Spleen (tissue), 11 donors: ENCODE results near the gene DAB1. TPM values are rescaled to one million over a fixed set of nuclear protein-coding genes. Genes with fewer than 3 reads are reported as not detected.

Experiments
- DNase-seq: peaks from one replicate; pipeline ENCODE4 v3.0.0-alpha.2; 2020
- H3K27ac ChIP-seq, 8 donors: fragments of 200-600 bp; sonication (generic) in 7 of 8; 1 replicate in 4 of 8; 2 replicates in 4 of 8; pipeline versions ENCODE4 v1.5.0 to v1.8.0; 2016 to 2021; ENCODE audit warnings: inconsistent platforms in 4 of 8, mild to moderate bottlenecking in 4 of 8, moderate library complexity in 1 of 8
- H3K27me3 ChIP-seq, 7 donors: fragments of 200-600 bp; sonication (generic) in 6 of 7; replicated peaks in 1 of 7; 1 replicate in 4 of 7; 2 replicates in 3 of 7; pipeline versions ENCODE4 v1.5.0 to v1.8.0; 2016 to 2021; ENCODE audit warnings: inconsistent platforms in 3 of 7, mild to moderate bottlenecking in 1 of 7
- H3K36me3 ChIP-seq, 6 donors: fragments of 200-600 bp; sonication (generic) in 5 of 6; 1 replicate in 4 of 6; 2 replicates in 2 of 6; pipeline versions ENCODE4 v1.5.0 to v1.8.0; 2016 to 2021; ENCODE audit warnings: inconsistent platforms in 2 of 6
- H3K4me1 ChIP-seq, 6 donors: fragments of 200-600 bp; sonication (generic) in 5 of 6; 1 replicate in 3 of 6; 2 replicates in 3 of 6; pipeline versions ENCODE4 v1.5.0 to v1.8.0; 2016 to 2021; ENCODE audit warnings: inconsistent platforms in 3 of 6
- H3K4me3 ChIP-seq, 8 donors: fragments of 200-600 bp; sonication (generic) in 7 of 8; 1 replicate in 4 of 8; 2 replicates in 4 of 8; pipeline versions ENCODE4 v1.5.0 to v1.8.0; 2016 to 2021; ENCODE audit warnings: inconsistent platforms in 4 of 8, mild to moderate bottlenecking in 4 of 8, moderate library complexity in 2 of 8
- H3K9me3 ChIP-seq, 8 donors: fragments of 200-600 bp; sonication (generic) in 7 of 8; 1 replicate in 4 of 8; 2 replicates in 4 of 8; pipeline versions ENCODE4 v1.5.0 to v1.8.0; 2016 to 2021; ENCODE audit warnings: inconsistent platforms in 4 of 8
- POLR2A ChIP-seq, 3 donors: fragments of 450-650 bp; IDR thresholded peaks; one replicate each; pipeline ENCODE4 v1.5.1; 2017; ENCODE audit warnings: antibody characterized with exemption in 3 of 3, mild to moderate bottlenecking in 1 of 3
- POLR2AphosphoS5 ChIP-seq, 3 donors: sonication (generic); formaldehyde crosslinking; IDR thresholded peaks; one replicate each; pipeline ENCODE4 v1.5.1; 2017; ENCODE audit warnings: antibody characterized with exemption in 3 of 3
- WGBS, 5 donors: extraction: QIAGEN DNeasy Blood & Tissue Kit in 3 of 5; methylation state at CpG; one replicate each; pipeline versions ENCODE4 v1.1.5 to v1.1.7; 2013 to 2018; 5-methylcytosine and 5-hydroxymethylcytosine counted together
- intact Hi-C: fragments of 100-400 bp; cut with DNase I; formaldehyde crosslinking; loops from one replicate; pipeline ENCODE4 v1.15.0; 2023; ENCODE audit warnings: low total_unique reads
- polyA plus RNA-seq, 3 donors: library from polyadenylated mRNA; stranded (reverse); fragments of 200-250 nt; gene quantifications; one replicate each; pipeline ENCODE4 v1.2.1, GENCODE V29; 2013
- total RNA-seq, 7 donors: library from RNA; depleted of rRNA in 3 of 7; stranded (reverse); fragments of >200 nt in 3 of 7; fragmentation: NEBNext Ultra II Directional in 4 of 7; extraction: Animal tissue kit (Norgen Biotek cat#: 25700) in 4 of 7; gene quantifications; one replicate each; pipeline versions ENCODE4 v1.1.0 to v1.2.1, GENCODE V29; 2016 to 2021
- TF ChIP-seq, protein P1 (sequence below), 11 experiments: fragments of 200-600 bp in 7 of 11; fragments of 450-650 bp in 4 of 11; sonication (generic) in 4 of 11; IDR thresholded peaks in 8 of 11; conservative IDR thresholded peaks in 3 of 11; 1 replicate in 7 of 11; 2 replicates in 4 of 11; pipeline versions ENCODE4 v1.4.0 to v1.8.0; 2016 to 2021; ENCODE audit warnings: antibody characterized with exemption in 11 of 11, inconsistent platforms in 4 of 11, mild to moderate bottlenecking in 1 of 11
- donor health status: healthy with polysubstance abuse.
- donor health status: DM: no; HTN: no; CAD: no; lungs with moderate emphysema.
- donor health status: DM: no; HTN: no; CAD: no.
- donor health status: Bipolar disorder and iron deficiency.
- donor health status: healthy.
- donor health status: DM: no; HTN: no; CAD: no.
- donor health status: DM: yes; HTN: yes; CAD: no.

Gene DAB1
- total and polyA plus RNA-seq, 10 donors: 0.03 to 0.70 (median 0.26) TPM; not detected in 1

GRCh38 chr1:57118948-57119603 lies 304.8 kb downstream of the DAB1 start:
- WGBS, 5 donors: 49 to 73% (median 60%) methylated on average over 4 of the region's 4 CpGs
- intact Hi-C loops: no loop called here
- Histone ChIP-seq H3K27ac (no peak overlapping the region), H3K4me1 (no peaks in the 10 kb centered on the region), H3K4me3 (no peak overlapping the region), H3K27me3 (no peaks in the 10 kb centered on the region), H3K9me3 (no peaks in the 10 kb centered on the region), H3K36me3 (no peaks in the 10 kb centered on the region)
- no peak for TF ChIP-seq POLR2AphosphoS5 (IDR thresholded peaks at IDR 0.05)
- no peak for TF ChIP-seq POLR2A (IDR thresholded peaks at IDR 0.05)
- TF ChIP-seq, protein P1, sequence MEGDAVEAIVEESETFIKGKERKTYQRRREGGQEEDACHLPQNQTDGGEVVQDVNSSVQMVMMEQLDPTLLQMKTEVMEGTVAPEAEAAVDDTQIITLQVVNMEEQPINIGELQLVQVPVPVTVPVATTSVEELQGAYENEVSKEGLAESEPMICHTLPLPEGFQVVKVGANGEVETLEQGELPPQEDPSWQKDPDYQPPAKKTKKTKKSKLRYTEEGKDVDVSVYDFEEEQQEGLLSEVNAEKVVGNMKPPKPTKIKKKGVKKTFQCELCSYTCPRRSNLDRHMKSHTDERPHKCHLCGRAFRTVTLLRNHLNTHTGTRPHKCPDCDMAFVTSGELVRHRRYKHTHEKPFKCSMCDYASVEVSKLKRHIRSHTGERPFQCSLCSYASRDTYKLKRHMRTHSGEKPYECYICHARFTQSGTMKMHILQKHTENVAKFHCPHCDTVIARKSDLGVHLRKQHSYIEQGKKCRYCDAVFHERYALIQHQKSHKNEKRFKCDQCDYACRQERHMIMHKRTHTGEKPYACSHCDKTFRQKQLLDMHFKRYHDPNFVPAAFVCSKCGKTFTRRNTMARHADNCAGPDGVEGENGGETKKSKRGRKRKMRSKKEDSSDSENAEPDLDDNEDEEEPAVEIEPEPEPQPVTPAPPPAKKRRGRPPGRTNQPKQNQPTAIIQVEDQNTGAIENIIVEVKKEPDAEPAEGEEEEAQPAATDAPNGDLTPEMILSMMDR (IDR thresholded peaks at IDR 0.05 in 8 of 11, conservative IDR thresholded peaks at IDR 0.05 in 3 of 11): no peak
- no peak for DNase-seq

GRCh38 chr1:57117753-57118152 lies 306.1 kb downstream of the DAB1 start:
- Histone ChIP-seq H3K36me3 (no peaks in the 10 kb centered on the region), H3K9me3 (no peaks in the 10 kb centered on the region), H3K27ac (no peak overlapping the region), H3K27me3 (no peaks in the 10 kb centered on the region), H3K4me3 (no peak overlapping the region), H3K4me1 (no peaks in the 10 kb centered on the region)
- intact Hi-C loops: no loop called here
- 50 to 68% (median 53%) methylated on average over 1 of the region's 1 CpG for WGBS, 5 donors
- DNase-seq: no peak
- TF ChIP-seq, protein P1 (IDR thresholded peaks at IDR 0.05 in 8 of 11, conservative IDR thresholded peaks at IDR 0.05 in 3 of 11): no peak
- TF ChIP-seq POLR2AphosphoS5 (IDR thresholded peaks at IDR 0.05) (no peak), POLR2A (IDR thresholded peaks at IDR 0.05) (no peak)

- DNase-seq: no peak
- H3K4me1 ChIP-seq: no peaks in the 10 kb centered on the region
- H3K27me3 ChIP-seq: no peaks in the 10 kb centered on the region
- no peaks in the 10 kb centered on the region for H3K9me3 ChIP-seq
- no peak for TF ChIP-seq POLR2A (IDR thresholded peaks at IDR 0.05)
- TF ChIP-seq, protein P1 (IDR thresholded peaks at IDR 0.05 in 8 of 11, conservative IDR thresholded peaks at IDR 0.05 in 3 of 11): no peak
- no peak for TF ChIP-seq POLR2AphosphoS5 (IDR thresholded peaks at IDR 0.05)
- intact Hi-C loops: no loop called here
- 70 to 94% (median 91%) methylated on average over 4 of the region's 4 CpGs for WGBS, 5 donors
- H3K36me3 ChIP-seq: no peaks in the 10 kb centered on the region
- no peak overlapping the region for H3K4me3 ChIP-seq
- no peak overlapping the region for H3K27ac ChIP-seq
Measured at GRCh38 chr1:57116871-57117270, 307.0 kb downstream of the DAB1 start.

- no peaks in the 10 kb centered on the region for H3K36me3 ChIP-seq
- intact Hi-C loops: no loop called here
- no peak for TF ChIP-seq POLR2AphosphoS5 (IDR thresholded peaks at IDR 0.05)
- no peak for DNase-seq
- H3K27ac ChIP-seq: no peak overlapping the region
- H3K27me3 ChIP-seq: no peaks in the 10 kb centered on the region
- no peaks in the 10 kb centered on the region for H3K9me3 ChIP-seq
- H3K4me1 ChIP-seq: no peaks in the 10 kb centered on the region
- no peak overlapping the region for H3K4me3 ChIP-seq
- 81 to 97% (median 93%) methylated on average over 4 of the region's 4 CpGs for WGBS, 5 donors
Measured at GRCh38 chr1:57115030-57115614, 308.7 kb downstream of the DAB1 start.
